ENCODE measurements around the gene ZNF501.

ZNF501 gene

GRCh38 chr3:44762170-44762677 is 32.8 kb downstream of the ZNF501 start:
- peak overlapping the region; percentile 72 for H3K27ac ChIP-seq (ENCODE audit: extremely low read depth, low read depth, low read length)
- no peaks in the 10 kb centered on the region for H3K9me3 ChIP-seq (ENCODE audit: control insufficient read depth, insufficient read depth, low read depth, low read length)
- CTCF ChIA-PET, result interaction anchor here (0.5 to 1.1 kb wide), 3 partner anchors 274 to 517 kb away, joined by 3 read pairs; no protein-coding TSS in a partner anchor
- TF ChIP-seq ZNF600 (tag by site-specific recombination; IDR thresholded peaks at IDR 0.05) (peak; percentile 26; the same call in 1 of the 2 replicates), ZNF335 (tag by site-specific recombination; conservative IDR thresholded peaks at IDR 0.05) (0 out of 2 replicates have a peak, but pooled peaks have one; percentile 1), ZNF596 (tag by site-specific recombination; IDR thresholded peaks at IDR 0.05) (no peak), PRDM1 (tag by site-specific recombination; IDR thresholded peaks at IDR 0.05) (peak; percentile 32; the same call in 1 of the 2 replicates)
- POLR2A ChIA-PET, result interaction anchor here (0.7 to 1.4 kb wide), 6 partner anchors 14 to 251 kb away, joined by 3 to 11 read pairs (median 4); partner anchors contain the start of genes EXOSC7, ZDHHC3, ZNF35 and ZNF501
- H3K4me1 ChIP-seq (ENCODE audit: control insufficient read depth, insufficient read depth, low read length), result no peaks in the 10 kb centered on the region
- peaks cover 0 to 49% of the 10 kb centered on the region in 2 experiments; a peak in 2 of 3 replicates for H3K36me3 ChIP-seq (ENCODE audit: control insufficient read depth in 2 of 2, insufficient read depth in 1 of 2, low read length in 2 of 2)
- peak overlapping the region; percentile 87 for H3K4me3 ChIP-seq (ENCODE audit: low read depth, low read length)

GRCh38 chr3:44762690-44763089 is 33.3 kb downstream of the ZNF501 start:
- Histone ChIP-seq H3K4me1 (ENCODE audit: control insufficient read depth, insufficient read depth, low read length) (no peaks in the 10 kb centered on the region), H3K4me3 (ENCODE audit: low read depth, low read length) (peak overlapping the region; percentile 87), H3K9me3 (ENCODE audit: control insufficient read depth, insufficient read depth, low read depth, low read length) (no peaks in the 10 kb centered on the region), H3K27ac (ENCODE audit: extremely low read depth, low read depth, low read length) (peak overlapping the region; percentile 72; the same call in 1 of the 2 replicates), H3K36me3 (ENCODE audit: control insufficient read depth in 2 of 2, insufficient read depth in 1 of 2, low read length in 2 of 2) (peaks cover 0 to 46% of the 10 kb centered on the region in 2 experiments; a peak in 2 of 3 replicates)
- TF ChIP-seq ZNF664 (tag by site-specific recombination; IDR thresholded peaks at IDR 0.05) (peak; percentile 88), ZNF18 (tag by site-specific recombination; IDR thresholded peaks at IDR 0.05) (no peak)
- POLR2A ChIA-PET, result no interaction called here
- CTCF ChIA-PET, result interaction anchor here (0.6 to 1.1 kb wide), 3 partner anchors 448 to 1374 kb away, joined by 3 read pairs; no protein-coding TSS in a partner anchor

GRCh38 chr3:44764248-44764647 is 34.8 kb downstream of the ZNF501 start:
- CTCF ChIA-PET, result no interaction called here

GRCh38 chr3:44771424-44772098 is 42.1 kb downstream of the ZNF501 start:
- Histone ChIP-seq H3K4me1 (ENCODE audit: control insufficient read depth, insufficient read depth, low read length) (no peaks in the 10 kb centered on the region), H3K9me3 (ENCODE audit: control insufficient read depth, insufficient read depth, low read depth, low read length) (no peaks in the 10 kb centered on the region), H3K27ac (ENCODE audit: extremely low read depth, low read depth, low read length) (no peak overlapping the region), H3K36me3 (ENCODE audit: control insufficient read depth in 2 of 2, insufficient read depth in 1 of 2, low read length in 2 of 2) (peaks cover 8 to 55% of the 10 kb centered on the region in 2 experiments; a peak in 2 of 3 replicates), H3K4me3 (ENCODE audit: low read depth, low read length) (no peak overlapping the region)
- POLR2A ChIA-PET, result no interaction called here
- CTCF ChIA-PET, result interaction anchor here (0.7 kb wide), 1 partner anchor 153 kb away, joined by 3 read pairs; no protein-coding TSS in a partner anchor
- peak; percentile 4 for TF ChIP-seq SETDB1 (IDR thresholded peaks at IDR 0.05; ENCODE audit: insufficient read length, low read length)
- no peak for TF ChIP-seq ZNF639 (tag by site-specific recombination; IDR thresholded peaks at IDR 0.05)

More at GRCh38 chr3:44764248-44764647, 34.8 kb downstream of the ZNF501 start:
- peak; percentile 83 for TF ChIP-seq ZNF146 (tag by site-specific recombination; IDR thresholded peaks at IDR 0.05)
- no peak for TF ChIP-seq SP3 (tag by site-specific recombination; IDR thresholded peaks at IDR 0.05)
- TF ChIP-seq ZNF26 (tag by site-specific recombination; IDR thresholded peaks at IDR 0.05), result no peak
- no peak for TF ChIP-seq MEIS1 (CRISPR knock-in tag; IDR thresholded peaks at IDR 0.05; ENCODE audit: borderline replicate concordance)
- no peak for TF ChIP-seq ZNF132 (tag by site-specific recombination; IDR thresholded peaks at IDR 0.05; ENCODE audit: borderline replicate concordance)
- Histone ChIP-seq H3K4me3 (ENCODE audit: low read depth, low read length) (no peak overlapping the region), H3K4me1 (ENCODE audit: control insufficient read depth, insufficient read depth, low read length) (no peaks in the 10 kb centered on the region), H3K36me3 (ENCODE audit: control insufficient read depth in 2 of 2, insufficient read depth in 1 of 2, low read length in 2 of 2) (peaks cover 0 to 42% of the 10 kb centered on the region in 2 experiments; a peak in 2 of 3 replicates), H3K27ac (ENCODE audit: extremely low read depth, low read depth, low read length) (no peak overlapping the region), H3K9me3 (ENCODE audit: control insufficient read depth, insufficient read depth, low read depth, low read length) (no peaks in the 10 kb centered on the region)
- POLR2A ChIA-PET, result no interaction called here

Measured in HEK293 (cell line).